ENCODE data around the gene MYOCD.
A peak's percentile ranks its signal among the peaks of the same experiment; 100 is the strongest.

The MYOCD gene

GRCh38 chr17:12739500-12739899 lies 73.8 kb downstream of the MYOCD start:
- no peak overlapping the region for H3K27ac ChIP-seq
- TF ChIP-seq CTCF (IDR thresholded peaks at IDR 0.05) = no peak
- no peak for DNase-seq (ENCODE audit: low spot score)

GRCh38 chr17:12743046-12743445 lies 77.4 kb downstream of the MYOCD start:
- no peak for DNase-seq (ENCODE audit: low spot score)
- H3K4me3 ChIP-seq = no peak overlapping the region
- no peak for TF ChIP-seq CTCF (IDR thresholded peaks at IDR 0.05)
- peak overlapping the region in 1 of 2 donors; percentile 65 for H3K27ac ChIP-seq

More at GRCh38 chr17:12739500-12739899, 73.8 kb downstream of the MYOCD start:
- no peak overlapping the region for H3K4me3 ChIP-seq

- no peak for TF ChIP-seq CTCF (IDR thresholded peaks at IDR 0.05)
- DNase-seq (ENCODE audit: low spot score) = no peak
- Histone ChIP-seq H3K27ac (peak overlapping the region; percentile 28 to 70), H3K4me3 (no peak overlapping the region)
Measured at GRCh38 chr17:12744298-12744697, 78.6 kb downstream of the MYOCD start.

GRCh38 chr17:12744786-12745185 lies 79.1 kb downstream of the MYOCD start:
- no peak for TF ChIP-seq CTCF (IDR thresholded peaks at IDR 0.05)
- Histone ChIP-seq H3K27ac (peak overlapping the region; percentile 28 to 70), H3K4me3 (no peak overlapping the region)
- no peak for DNase-seq (ENCODE audit: low spot score)

GRCh38 chr17:12745486-12745885 lies 79.8 kb downstream of the MYOCD start:
- H3K4me3 ChIP-seq = no peak overlapping the region
- no peak for TF ChIP-seq CTCF (IDR thresholded peaks at IDR 0.05)
- no peak for DNase-seq (ENCODE audit: low spot score)
- H3K27ac ChIP-seq = no peak overlapping the region

GRCh38 chr17:12756786-12757185 lies 91.1 kb downstream of the MYOCD start:
- Histone ChIP-seq H3K4me3 (no peak overlapping the region), H3K27ac (no peak overlapping the region)
- TF ChIP-seq CTCF (IDR thresholded peaks at IDR 0.05) = no peak
- DNase-seq (ENCODE audit: low spot score) = no peak

- Histone ChIP-seq H3K27ac (no peak overlapping the region), H3K4me3 (no peak overlapping the region)
- TF ChIP-seq CTCF (IDR thresholded peaks at IDR 0.05) = no peak
- no peak for DNase-seq (ENCODE audit: low spot score)
Measured at GRCh38 chr17:12759090-12759489, 93.4 kb downstream of the MYOCD start.
